RWPE2 (cell line): Measurements from ENCODE around the gene CC2D1A.

ENCODE experiments used
- ATAC-seq: fragments of 200-7000 bp; cut with Tn5 transposase; 3 replicates; pipeline ENCODE4 v1.9.1; 2021; ENCODE audit warnings: low read depth
- DNase-seq: peaks from one replicate; pipeline ENCODE4 v3.0.0-alpha.2; 2020; ENCODE audit warnings: low spot score
- H3K27ac ChIP-seq: fragments of 450-650 bp; 2 replicates; pipeline ENCODE4 v1.5.1; 2017; ENCODE audit warnings: mild to moderate bottlenecking; ENCODE audit not compliant: poor library complexity, severe bottlenecking
- H3K27me3 ChIP-seq: fragments of 250-450 bp; sonication (Bioruptor Pico); 2 replicates; pipeline ENCODE4 v1.5.1; 2021; ENCODE audit warnings: mild to moderate bottlenecking, moderate library complexity; ENCODE audit not compliant: insufficient read depth, poor library complexity, severe bottlenecking
- H3K36me3 ChIP-seq: fragments of 250-450 bp; sonication (Bioruptor Pico); 2 replicates; pipeline ENCODE4 v1.5.1; 2020; ENCODE audit warnings: low read depth, mild to moderate bottlenecking, moderate library complexity
- H3K4me1 ChIP-seq: fragments of 250-450 bp; sonication (Bioruptor Pico); 2 replicates; pipeline ENCODE4 v1.5.1; 2021; ENCODE audit warnings: mild to moderate bottlenecking, moderate library complexity; ENCODE audit not compliant: insufficient read depth, poor library complexity, severe bottlenecking
- H3K4me3 ChIP-seq: fragments of 250-450 bp; sonication (Bioruptor Pico); 2 replicates; pipeline ENCODE4 v1.5.1; 2021; ENCODE audit warnings: mild to moderate bottlenecking, moderate library complexity; ENCODE audit not compliant: severe bottlenecking
- H3K9me3 ChIP-seq: fragments of 250-450 bp; sonication (Bioruptor Pico); 2 replicates; pipeline ENCODE4 v1.5.1; 2021; ENCODE audit warnings: mild to moderate bottlenecking, moderate library complexity; ENCODE audit not compliant: severe bottlenecking
- CTCF ChIP-seq: fragments of 450-650 bp; IDR thresholded peaks from one replicate; pipeline ENCODE4 v1.5.1; 2017; ENCODE audit warnings: mild to moderate bottlenecking, moderate library complexity; ENCODE audit not compliant: poor library complexity, severe bottlenecking

The CC2D1A gene

GRCh38 chr19:13929340-13929739 lies 23.3 kb downstream of the CC2D1A start:
- H3K27me3 ChIP-seq: no peaks in the 10 kb centered on the region
- no peak for DNase-seq
- ATAC-seq: no peak
- H3K4me3 ChIP-seq: no peak overlapping the region
- no peaks in the 10 kb centered on the region for H3K9me3 ChIP-seq
- peaks cover 2% of the 10 kb centered on the region for H3K4me1 ChIP-seq
- H3K36me3 ChIP-seq: peaks cover 16% of the 10 kb centered on the region
- TF ChIP-seq CTCF: no peak
- no peak overlapping the region for H3K27ac ChIP-seq

- Histone ChIP-seq H3K4me3 (no peak overlapping the region), H3K4me1 (peaks cover 2% of the 10 kb centered on the region), H3K36me3 (peaks cover 12% of the 10 kb centered on the region), H3K27ac (no peak overlapping the region), H3K27me3 (no peaks in the 10 kb centered on the region), H3K9me3 (no peaks in the 10 kb centered on the region)
- DNase-seq: no peak
- no peak for TF ChIP-seq CTCF
- ATAC-seq: no peak
Observed at GRCh38 chr19:13929956-13930355, 24.0 kb downstream of the CC2D1A start.

DNA sequence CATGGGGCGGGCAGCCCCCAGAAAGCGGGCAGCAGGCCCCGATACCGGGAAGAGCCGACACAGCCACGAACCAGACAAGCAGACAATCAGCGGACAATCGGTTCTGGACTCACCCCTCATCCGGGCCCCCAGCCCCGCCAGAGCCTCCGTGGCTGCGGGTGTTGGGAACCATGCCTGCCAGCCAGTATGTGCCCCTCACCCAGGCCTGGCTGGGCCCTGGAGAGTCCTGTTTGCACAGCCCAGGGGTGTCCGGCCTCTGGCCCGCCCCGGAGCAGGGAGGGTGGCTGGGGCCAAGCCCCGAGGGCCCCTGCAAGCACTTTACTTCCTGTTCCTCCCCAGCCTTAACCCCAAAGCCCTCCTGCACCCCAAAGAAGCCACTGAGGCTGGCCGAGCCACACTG lies 24.4 kb downstream of the CC2D1A start:
- ATAC-seq (no peak), DNase-seq (no peak)
- no peak for TF ChIP-seq CTCF
- Histone ChIP-seq H3K4me3 (no peak overlapping the region), H3K4me1 (peaks cover 2% of the 10 kb centered on the region), H3K9me3 (no peaks in the 10 kb centered on the region), H3K27ac (no peak overlapping the region), H3K36me3 (peaks cover 10% of the 10 kb centered on the region), H3K27me3 (no peaks in the 10 kb centered on the region)

GRCh38 chr19:13931391-13932148 lies 25.6 kb downstream of the CC2D1A start:
- no peak for TF ChIP-seq CTCF
- H3K27me3 ChIP-seq: no peaks in the 10 kb centered on the region
- H3K27ac ChIP-seq: no peak overlapping the region
- peaks cover 4% of the 10 kb centered on the region for H3K36me3 ChIP-seq
- no peak for DNase-seq
- ATAC-seq: no peak
- H3K4me1 ChIP-seq: peaks cover 2% of the 10 kb centered on the region
- no peak overlapping the region for H3K4me3 ChIP-seq
- H3K9me3 ChIP-seq: no peaks in the 10 kb centered on the region

DNA sequence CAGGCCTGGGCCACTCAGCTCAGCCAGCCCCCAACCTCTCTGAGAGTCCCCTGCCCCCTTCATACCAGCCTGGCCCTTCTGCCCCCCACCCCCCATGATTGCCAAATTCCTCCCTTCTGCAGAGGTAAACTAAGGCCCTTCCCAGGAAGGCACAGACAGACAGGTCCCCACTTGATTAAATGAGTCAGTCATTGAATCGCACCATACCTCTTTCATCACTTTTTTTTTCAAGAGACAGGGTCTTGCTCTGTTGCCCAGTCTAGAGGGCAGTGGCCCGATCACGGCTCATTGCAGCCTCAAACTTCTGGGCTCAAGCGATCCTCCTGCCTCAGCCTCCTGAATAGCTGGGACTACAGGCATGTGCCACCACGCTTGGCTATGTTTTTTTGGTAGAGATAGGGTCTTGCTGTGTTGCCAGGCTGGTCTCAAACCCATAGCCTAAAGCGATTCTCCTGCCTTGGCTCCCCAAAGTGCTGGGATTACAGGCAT lies 26.2 kb downstream of the CC2D1A start:
- H3K27ac ChIP-seq: no peak overlapping the region
- H3K4me1 ChIP-seq: peaks cover 2% of the 10 kb centered on the region
- no peak overlapping the region for H3K4me3 ChIP-seq
- H3K36me3 ChIP-seq: peaks cover 4% of the 10 kb centered on the region
- H3K27me3 ChIP-seq: no peaks in the 10 kb centered on the region
- H3K9me3 ChIP-seq: no peaks in the 10 kb centered on the region
- DNase-seq (no peak), ATAC-seq (no peak)
- TF ChIP-seq CTCF: no peak
